ENCODE results near the gene MED15.
A peak's percentile ranks its signal among the peaks of the same experiment; 100 is the strongest.

MED15 gene

DNA sequence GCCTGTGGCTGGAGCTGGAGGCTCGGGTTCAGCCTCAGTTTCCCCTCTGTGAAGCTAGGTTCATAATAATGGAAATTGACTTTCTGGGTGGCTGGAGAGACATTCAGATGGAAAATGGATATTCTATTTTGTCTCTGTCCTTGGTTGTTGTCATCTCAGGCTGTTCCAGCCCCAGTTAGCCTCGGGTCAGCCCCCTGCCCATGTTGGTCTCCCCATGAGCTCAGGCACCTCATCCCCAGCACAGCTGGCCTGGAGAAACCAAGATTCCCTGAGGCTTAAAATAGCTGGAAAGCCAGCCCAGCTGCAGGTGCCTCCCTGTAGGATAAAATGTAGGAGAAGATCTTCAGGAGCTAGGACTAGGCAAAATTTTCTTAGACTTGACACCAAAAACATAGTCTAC, 129.5 kb downstream of the MED15 start:
- H3K36me3 ChIP-seq: no peaks in the 10 kb centered on the region
- no peak overlapping the region for H3K27ac ChIP-seq
- H3K27me3 ChIP-seq: peaks cover 0 to 50% of the 10 kb centered on the region in 2 donors

More for the DNA sequence above, 129.5 kb downstream of the MED15 start:
- Histone ChIP-seq H3K9me3 (peaks cover 0 to 4% (median 4%) of the 10 kb centered on the region in 3 donors), H3K4me3 (no peak overlapping the region), H3K4me1 (no peaks in the 10 kb centered on the region)
- intact Hi-C loops (cut with DNase I; ENCODE audit: low total_unique reads): no loop called here
- TF ChIP-seq CTCF (IDR thresholded peaks at IDR 0.05): no peak
- DNase-seq: peak in 1 of 2 donors; percentile 6
